Measurements from ENCODE around the gene GDF7.
A peak's percentile ranks its signal among the peaks of the same experiment; 100 is the strongest.

The GDF7 gene

DNA sequence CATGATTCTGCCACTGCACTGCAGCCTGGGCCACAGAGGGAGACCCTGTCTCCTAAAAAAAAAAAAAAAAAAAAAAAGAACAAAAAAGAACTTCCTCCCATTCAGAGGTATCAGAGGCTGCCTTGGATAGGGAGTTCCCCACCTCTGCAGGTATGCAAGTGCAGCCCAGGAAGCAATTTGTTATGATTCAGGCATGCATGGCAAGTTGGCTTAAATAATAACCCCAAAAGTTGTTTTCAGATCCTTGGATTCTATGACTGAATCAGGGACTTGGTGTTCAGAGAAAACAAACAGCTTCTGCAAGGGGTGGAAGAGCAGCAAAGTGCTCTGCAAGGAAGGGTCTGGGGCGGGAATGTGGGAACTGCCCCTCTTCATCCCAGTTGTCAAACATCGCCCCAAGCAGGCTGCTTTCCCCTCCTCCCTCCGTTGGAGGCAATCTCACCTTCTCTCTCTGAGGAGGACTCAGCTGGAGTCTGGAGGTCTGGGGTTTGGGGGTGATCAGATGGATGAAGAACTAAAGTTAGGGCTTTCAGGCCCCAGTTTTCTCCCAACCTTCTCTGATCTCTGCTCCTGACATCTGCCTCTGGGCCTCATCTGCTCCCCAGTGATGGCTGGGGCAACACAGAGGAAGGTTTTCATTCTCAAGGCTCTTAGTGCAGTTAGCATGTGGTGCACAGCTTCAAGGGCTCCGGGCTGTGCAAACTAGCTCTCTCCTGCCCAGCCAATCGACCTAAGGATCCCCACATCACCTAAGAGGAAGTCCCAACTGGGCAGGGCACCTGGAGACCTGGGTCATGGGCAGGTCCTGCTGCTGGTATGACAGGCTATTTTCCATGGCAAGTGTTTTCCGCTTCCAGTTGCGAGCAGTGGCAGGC is 3.5 kb upstream of the GDF7 start:
- DNase-seq, result no peak

DNA sequence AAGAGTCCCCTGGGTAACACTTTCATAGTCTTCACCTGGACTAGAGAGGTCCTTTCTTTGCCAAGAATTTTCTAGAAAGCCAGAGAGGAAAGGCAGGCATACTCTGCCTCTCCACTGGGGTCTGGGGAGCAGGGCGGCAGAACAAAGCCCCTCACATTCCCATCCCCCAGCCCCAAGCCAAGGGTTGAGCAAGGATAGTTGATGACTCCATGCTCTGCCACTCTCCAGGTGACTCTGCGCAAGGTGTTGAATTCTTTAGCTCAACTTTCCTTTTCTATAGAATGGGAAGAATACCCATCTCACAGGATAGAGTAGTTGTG is 2.9 kb upstream of the GDF7 start:
- DNase-seq, result no peak

DNA sequence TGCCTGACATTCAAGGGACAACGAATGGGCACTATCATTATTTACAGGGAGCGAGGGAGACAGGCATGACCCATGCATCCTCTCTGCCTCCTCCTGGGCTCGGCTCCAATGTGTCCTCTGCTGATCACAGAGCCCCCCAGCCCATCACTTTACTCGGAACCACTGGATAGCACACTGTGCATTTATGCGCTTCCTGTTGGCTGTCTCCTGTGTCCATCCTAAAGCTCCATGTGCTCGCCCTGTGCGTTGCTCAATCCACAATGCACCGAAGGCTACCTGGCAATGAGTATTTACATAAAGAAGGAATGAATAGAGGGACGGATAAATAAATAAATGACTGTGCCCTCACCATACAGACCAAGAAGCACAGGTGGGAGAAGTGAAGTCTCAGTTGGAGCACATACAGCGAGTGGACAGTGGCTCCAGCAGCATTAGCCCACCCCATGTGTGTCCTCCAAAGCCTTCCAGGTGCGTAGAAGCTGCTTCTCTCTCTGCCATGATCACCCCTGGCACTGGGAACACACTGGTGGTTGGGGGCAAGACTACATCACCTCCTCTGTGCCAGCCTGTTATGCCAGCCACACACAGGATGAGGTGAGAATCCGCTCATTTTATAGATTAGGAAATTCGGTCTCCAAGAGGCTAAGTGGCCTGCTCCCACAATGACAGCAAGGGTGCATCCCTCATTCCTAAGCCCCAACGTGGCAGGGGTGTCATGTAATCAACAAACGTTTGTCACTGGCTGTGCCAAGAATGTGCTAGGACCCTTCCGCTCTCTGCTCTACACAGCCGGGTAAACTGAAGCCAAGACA is 2.3 kb upstream of the GDF7 start:
- DNase-seq, result no peak

- no peak for DNase-seq
Observed at GRCh38 chr2:20665243-20666004, 1.5 kb upstream of the GDF7 start.

DNA sequence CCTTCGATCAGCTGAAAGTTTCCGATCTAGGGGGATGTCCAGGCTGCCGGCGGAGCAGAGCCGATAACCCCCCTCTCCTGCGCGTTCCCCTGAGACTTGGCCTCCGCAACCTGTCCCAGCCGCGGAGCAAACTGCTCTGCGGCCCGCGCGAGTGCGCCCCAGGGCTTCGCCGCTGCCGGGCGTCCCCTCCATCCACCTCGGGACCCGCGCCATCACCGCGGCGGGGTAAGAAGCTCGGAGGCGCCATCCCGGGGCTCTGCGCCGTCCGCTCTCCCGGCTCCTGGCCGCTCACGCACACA is 990 bp upstream of the GDF7 start:
- peak in 1 of 6 experiments; percentile 29 for DNase-seq

GRCh38 chr2:20667151-20667530 is 197 bp downstream of the GDF7 start:
- DNase-seq, result no peak

GRCh38 chr2:20667531-20668401 is 822 bp downstream of the GDF7 start:
- DNase-seq, result no peak

DNA sequence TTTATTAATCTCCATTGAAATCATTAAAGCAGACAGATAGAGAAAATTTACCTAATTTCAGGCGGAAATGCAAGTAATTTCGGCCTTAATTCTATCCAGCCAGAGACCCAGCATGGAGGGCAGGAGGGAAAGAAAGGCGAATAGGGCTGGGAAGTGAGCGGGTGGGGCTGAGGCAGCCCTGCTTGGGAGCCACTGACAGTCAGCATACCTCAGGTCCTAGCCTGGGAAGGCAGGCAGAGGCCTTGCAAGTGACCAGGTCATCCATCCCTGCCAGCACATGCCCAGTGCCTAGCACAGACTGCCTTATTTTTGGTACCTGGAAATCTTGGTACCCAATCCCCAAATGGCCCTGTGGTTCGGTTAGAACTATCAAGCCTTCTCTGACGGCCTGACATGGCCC is 1.5 kb downstream of the GDF7 start:
- DNase-seq, result no peak

DNA sequence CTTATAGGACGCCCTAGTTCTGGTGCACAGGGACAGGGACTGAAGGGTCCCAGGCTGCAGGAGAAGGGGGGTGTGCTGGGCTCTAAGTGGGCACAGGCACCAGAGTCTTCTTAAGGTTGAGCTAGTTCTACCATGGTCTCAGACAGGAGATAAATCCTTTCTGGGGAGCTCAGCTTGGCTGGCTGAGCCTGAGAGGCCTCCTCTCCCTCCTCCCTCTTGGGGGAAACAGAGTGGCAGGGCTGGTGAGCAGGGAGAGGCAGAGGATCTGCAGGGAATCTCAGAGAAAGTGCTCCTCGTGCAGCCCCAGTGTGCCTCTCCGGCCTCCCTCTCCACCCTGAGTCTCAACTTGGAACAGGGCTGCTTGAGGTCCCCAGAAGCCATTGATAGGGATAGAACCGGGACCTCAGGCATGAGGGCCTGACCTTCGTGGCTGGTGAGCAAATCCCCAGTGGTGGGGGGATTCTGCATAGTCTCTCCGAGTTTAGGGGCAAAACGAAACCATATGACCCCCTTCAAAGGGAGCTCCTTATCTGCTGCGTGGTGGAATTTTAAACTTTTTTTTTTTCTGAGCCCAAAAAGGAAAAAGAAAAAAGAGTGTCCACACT is 2.0 kb downstream of the GDF7 start:
- DNase-seq, result no peak

DNA sequence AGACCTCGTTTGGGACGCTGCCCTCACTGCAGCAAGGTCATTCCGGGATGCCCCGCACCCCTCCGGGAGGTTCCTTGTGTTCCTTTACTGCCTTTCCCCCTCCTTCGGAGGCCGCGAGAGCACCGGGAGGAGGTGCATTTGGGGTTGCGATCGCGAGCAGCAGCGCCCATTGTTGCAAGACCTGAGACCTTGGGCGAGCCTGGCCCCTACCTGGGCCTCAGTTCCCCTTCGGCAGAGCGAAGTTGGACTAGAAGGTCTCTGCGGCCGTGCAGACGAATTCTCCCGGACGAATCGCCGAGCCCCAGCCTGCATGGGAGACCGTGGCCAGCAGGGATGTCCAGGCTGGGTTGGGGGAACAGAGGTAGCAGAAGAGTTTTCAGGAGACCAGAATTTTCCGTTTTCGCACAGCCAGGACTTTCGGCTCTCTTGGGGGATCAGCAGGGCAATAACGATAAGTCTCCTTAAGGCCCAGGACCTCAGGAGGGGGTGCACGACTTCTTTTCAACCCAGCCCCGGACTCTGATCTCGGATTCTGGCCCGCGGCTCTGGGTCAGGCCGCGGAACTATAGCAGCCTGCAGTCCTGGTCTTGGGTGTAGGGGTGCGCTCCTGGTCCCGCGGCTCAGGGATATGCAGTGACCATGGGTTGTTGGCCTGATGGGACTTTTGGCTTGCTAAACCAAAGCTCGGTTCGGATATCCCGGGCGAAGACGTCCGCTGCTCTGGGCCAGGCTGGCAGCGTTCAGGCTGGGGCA is 2.8 kb downstream of the GDF7 start:
- DNase-seq, result no peak

DNA sequence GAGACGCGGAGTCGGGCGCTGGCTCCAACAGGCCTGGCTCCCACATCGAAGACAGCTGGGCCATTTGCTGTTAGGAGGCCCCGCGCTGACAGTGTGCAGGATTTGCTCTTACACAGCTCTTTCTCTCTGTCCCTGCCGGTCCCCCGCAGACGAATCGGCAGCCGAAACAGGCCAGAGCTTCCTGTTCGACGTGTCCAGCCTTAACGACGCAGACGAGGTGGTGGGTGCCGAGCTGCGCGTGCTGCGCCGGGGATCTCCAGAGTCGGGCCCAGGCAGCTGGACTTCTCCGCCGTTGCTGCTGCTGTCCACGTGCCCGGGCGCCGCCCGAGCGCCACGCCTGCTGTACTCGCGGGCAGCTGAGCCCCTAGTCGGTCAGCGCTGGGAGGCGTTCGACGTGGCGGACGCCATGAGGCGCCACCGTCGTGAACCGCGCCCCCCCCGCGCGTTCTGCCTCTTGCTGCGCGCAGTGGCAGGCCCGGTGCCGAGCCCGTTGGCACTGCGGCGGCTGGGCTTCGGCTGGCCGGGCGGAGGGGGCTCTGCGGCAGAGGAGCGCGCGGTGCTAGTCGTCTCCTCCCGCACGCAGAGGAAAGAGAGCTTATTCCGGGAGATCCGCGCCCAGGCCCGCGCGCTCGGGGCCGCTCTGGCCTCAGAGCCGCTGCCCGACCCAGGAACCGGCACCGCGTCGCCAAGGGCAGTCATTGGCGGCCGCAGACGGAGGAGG is 3.5 kb downstream of the GDF7 start:
- no peak for DNase-seq

DNA sequence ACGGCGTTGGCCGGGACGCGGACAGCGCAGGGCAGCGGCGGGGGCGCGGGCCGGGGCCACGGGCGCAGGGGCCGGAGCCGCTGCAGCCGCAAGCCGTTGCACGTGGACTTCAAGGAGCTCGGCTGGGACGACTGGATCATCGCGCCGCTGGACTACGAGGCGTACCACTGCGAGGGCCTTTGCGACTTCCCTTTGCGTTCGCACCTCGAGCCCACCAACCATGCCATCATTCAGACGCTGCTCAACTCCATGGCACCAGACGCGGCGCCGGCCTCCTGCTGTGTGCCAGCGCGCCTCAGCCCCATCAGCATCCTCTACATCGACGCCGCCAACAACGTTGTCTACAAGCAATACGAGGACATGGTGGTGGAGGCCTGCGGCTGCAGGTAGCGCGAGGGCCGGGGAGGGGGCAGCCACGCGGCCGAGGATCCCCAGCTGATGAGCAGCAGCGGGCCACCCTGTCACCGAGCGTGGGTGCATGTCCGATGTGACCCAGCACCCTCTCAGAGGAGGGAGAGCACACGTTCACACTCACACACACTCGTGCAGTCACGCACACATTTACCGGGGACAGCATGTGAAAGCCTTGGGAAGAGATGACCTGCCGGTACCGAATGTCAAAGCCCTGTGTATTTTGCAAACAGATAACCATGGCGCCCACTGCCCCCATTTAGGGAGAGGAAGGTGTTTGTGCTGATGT is 4.2 kb downstream of the GDF7 start:
- no peak for DNase-seq

- no peak for DNase-seq
Observed at GRCh38 chr2:20671736-20672080, 4.8 kb downstream of the GDF7 start.

DNA sequence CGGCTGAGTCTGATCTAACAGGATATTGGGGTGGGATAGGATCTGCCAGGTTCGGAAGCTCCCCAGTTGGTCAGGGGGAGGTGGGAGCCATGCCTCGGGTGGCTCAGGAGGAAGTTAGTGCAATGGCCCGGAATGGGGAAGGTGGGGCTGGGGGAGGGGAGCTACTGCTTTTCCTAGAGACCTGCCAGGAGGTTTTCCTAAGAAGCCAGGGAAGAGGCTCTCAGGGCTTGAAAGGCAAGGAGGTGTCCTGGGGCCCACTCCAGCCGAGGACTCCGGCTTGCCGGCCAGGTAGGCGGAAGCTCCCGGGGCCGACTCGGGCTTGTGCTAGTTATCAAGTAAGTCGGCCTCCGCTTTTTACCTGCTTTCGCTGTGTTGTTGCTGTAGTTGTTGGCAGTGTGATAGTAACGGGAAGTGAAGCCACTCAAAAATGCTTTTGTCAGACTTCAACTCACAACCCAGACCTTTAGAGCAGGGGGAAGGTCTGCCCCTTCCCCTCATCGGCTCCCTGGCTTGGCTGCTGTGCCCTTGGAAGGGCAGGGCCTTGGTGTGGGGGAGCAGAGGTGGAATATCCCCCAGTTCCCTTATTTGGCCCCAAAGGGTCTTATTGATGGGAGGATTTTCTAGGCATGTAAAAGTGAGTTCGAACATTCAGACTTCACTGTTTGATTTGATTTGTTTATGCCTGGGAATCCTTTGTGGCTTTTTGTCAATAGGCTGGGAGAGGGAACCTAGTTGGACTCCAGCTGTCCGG is 5.4 kb downstream of the GDF7 start:
- DNase-seq, result no peak

DNA sequence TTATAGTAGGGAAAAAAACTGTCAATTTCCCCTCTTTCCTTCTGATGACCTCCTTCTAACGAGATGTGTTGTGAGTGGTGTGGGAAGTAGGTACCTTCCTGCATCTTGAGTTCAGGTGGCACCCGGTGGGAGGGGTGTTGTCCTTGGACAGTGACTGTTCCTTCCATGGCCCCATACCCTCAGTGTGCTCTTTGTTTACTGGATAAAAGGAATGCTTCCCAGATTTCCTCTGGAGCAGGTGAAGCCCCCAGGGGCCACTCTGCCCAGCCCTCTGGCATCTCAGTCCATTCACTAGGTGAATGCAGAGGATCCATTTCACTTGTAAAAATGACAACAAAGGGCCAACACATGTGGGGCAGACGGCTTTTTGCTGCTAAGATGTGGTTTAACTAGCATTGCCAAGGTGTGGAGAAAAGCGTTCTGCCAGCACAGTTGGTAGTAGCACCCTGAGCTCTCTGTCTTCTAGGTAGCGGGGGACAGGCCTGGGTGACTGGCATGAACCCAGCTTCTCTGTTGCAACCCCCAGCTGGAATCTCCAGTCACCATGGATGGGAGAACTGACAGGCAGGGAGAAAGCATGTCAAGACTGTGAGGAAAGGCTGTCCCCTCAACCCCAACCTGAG is 6.9 kb downstream of the GDF7 start:
- DNase-seq, result no peak

GRCh38 chr2:20674309-20674965 is 7.5 kb downstream of the GDF7 start:
- no peak for DNase-seq

- no peak for DNase-seq
Observed at GRCh38 chr2:20674974-20675679, 8.2 kb downstream of the GDF7 start.

All from stimulated activated naive CD4-positive, alpha-beta T cell (primary cell).